Activated T-cell treated with anti-CD3 and anti-CD28 coated beads, Interleukin-2, amount 50 U/mL, for 72 hours (primary cell): Measurements from ENCODE around the gene SLC2A4. TPM values are rescaled to one million over a fixed set of nuclear protein-coding genes. Genes with fewer than 3 reads are reported as not detected.
"Not testable (repeated sequence)": the region's sequence is repeated elsewhere in the genome, so short reads cannot be mapped to it uniquely, and the experiment has no call there.

Source experiments
- ATAC-seq, 2 donors: fragments of 150-1000 bp; cut with Tn5 transposase; replicated peaks in 1 of 2; 2 replicates each; pipeline ENCODE4 v1.10.0; 2021; ENCODE audit warnings: moderate library complexity in 2 of 2, mild to moderate bottlenecking in 1 of 2
- DNase-seq, 2 donors: peaks; one replicate each; pipeline ENCODE4 v3.0.0; 2021 to 2022; ENCODE audit warnings: mixed read lengths in 1 of 2
- H3K27ac Mint-ChIP-seq: one replicate; pipeline ENCODE4 v1.8.0; 2022; ENCODE audit warnings: mild to moderate bottlenecking, moderate library complexity, mixed read lengths
- H3K27me3 Mint-ChIP-seq: one replicate; pipeline ENCODE4 v1.8.0; 2022; ENCODE audit warnings: low read depth, mixed read lengths
- H3K36me3 Mint-ChIP-seq, 2 donors: one replicate each; pipeline ENCODE4 v1.8.0; 2022; ENCODE audit warnings: mixed read lengths in 2 of 2, mild to moderate bottlenecking in 1 of 2; ENCODE audit not compliant: insufficient read depth in 2 of 2
- H3K4me1 Mint-ChIP-seq: one replicate; pipeline ENCODE4 v1.8.0; 2022; ENCODE audit warnings: low read depth, mixed read lengths
- H3K4me3 Mint-ChIP-seq, 2 donors: one replicate each; pipeline ENCODE4 v1.8.0; 2022; ENCODE audit warnings: mild to moderate bottlenecking in 2 of 2, mixed read lengths in 2 of 2, moderate library complexity in 2 of 2
- H3K9me3 Mint-ChIP-seq, 2 donors: one replicate each; pipeline ENCODE4 v1.8.0; 2022; ENCODE audit warnings: mixed read lengths in 2 of 2
- total RNA-seq, 2 donors: library from RNA; stranded (reverse); gene quantifications; one replicate each; pipeline ENCODE4 v1.2.3, GENCODE V29; 2022

Gene SLC2A4
- total RNA-seq, 2 donors from 2014 or later = 0.07 to 0.17 TPM

GRCh38 chr17:7330638-7331015 lies 49.1 kb downstream of the SLC2A4 start:
- H3K4me1 Mint-ChIP-seq = peaks cover 53% of the 10 kb centered on the region
- DNase-seq (no peak), ATAC-seq (no peak)
- H3K36me3 Mint-ChIP-seq = peaks cover 0 to 1% of the 10 kb centered on the region in 2 donors
- H3K27me3 Mint-ChIP-seq = no peaks in the 10 kb centered on the region
- peak overlapping the region; percentile 83 to 92 for H3K4me3 Mint-ChIP-seq
- no peak overlapping the region for H3K27ac Mint-ChIP-seq
- H3K9me3 Mint-ChIP-seq = no peaks in the 10 kb centered on the region

- H3K27me3 Mint-ChIP-seq = no peaks in the 10 kb centered on the region
- H3K4me3 Mint-ChIP-seq = peak overlapping the region; percentile 82 to 94
- H3K9me3 Mint-ChIP-seq = no peaks in the 10 kb centered on the region
- DNase-seq (no peak), ATAC-seq (no peak)
- H3K4me1 Mint-ChIP-seq = peaks cover 62% of the 10 kb centered on the region
- peaks cover 2 to 3% of the 10 kb centered on the region in 2 donors for H3K36me3 Mint-ChIP-seq
- peak overlapping the region; percentile 88 for H3K27ac Mint-ChIP-seq
These were observed 50.6 kb downstream of the SLC2A4 start for GRCh38 chr17:7332111-7332510.

DNA sequence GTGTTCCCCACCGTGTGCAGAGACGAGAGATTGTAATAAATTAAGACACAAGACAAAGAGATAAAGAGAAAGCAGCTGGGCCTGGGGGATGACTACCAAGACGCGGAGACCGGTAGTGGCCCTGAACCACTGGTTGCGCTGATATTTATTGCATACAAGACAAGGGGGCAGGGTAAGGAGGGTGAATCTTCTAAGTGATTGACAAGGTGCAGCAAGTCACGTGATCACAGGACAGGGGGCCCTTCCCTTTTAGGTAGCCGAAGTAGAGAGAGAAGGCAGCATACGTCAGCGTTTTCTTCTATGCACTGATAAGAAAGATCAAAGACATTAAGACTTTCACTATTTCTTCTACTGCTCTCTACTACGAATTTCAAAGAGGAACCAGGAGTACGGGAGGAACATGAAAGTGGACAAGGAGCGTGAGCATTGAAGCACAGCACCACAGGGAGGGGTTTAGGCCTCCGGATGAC lies 51.1 kb downstream of the SLC2A4 start:
- peak; percentile 49 to 62 for DNase-seq
- Mint-ChIP-seq H3K4me1 (peaks cover 64% of the 10 kb centered on the region), H3K27ac (peak overlapping the region; percentile 88), H3K4me3 (peak overlapping the region; percentile 82 to 94)
- ATAC-seq, H3K9me3 Mint-ChIP-seq, H3K27me3 Mint-ChIP-seq, H3K36me3 Mint-ChIP-seq: not testable (repeated sequence)

- no peaks in the 10 kb centered on the region for H3K27me3 Mint-ChIP-seq
- DNase-seq (no peak), ATAC-seq (no peak)
- peaks cover 62% of the 10 kb centered on the region for H3K4me1 Mint-ChIP-seq
- peak overlapping the region; percentile 88 to 97 for H3K4me3 Mint-ChIP-seq
- H3K27ac Mint-ChIP-seq = peak overlapping the region; percentile 43
- no peaks in the 10 kb centered on the region for H3K9me3 Mint-ChIP-seq
- peaks cover 10 to 11% of the 10 kb centered on the region in 2 donors for H3K36me3 Mint-ChIP-seq
These were observed 53.5 kb downstream of the SLC2A4 start for GRCh38 chr17:7334938-7335538.

DNA sequence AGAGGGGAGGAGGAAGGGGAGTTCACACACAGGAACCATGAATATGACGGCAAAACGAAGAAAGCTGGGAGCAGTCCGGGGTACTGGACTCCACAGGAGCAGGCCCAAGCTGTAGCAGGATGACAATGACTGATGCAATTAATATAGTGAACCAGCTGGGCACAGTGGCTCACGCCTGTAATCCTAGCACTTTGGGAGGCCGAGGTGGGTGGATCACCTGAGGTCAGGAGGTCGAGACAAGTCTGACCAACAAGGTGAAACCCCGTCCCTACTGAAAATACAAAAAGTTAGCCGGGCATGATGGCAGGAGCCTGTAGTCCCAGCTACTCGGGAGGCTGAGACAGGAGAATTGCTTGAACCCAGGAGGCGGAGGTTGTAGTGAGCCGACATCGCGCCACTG lies 54.2 kb downstream of the SLC2A4 start:
- Mint-ChIP-seq H3K4me1 (peaks cover 63% of the 10 kb centered on the region), H3K36me3 (peaks cover 11 to 14% of the 10 kb centered on the region in 2 donors), H3K4me3 (peak overlapping the region; percentile 88 to 97), H3K27ac (peak overlapping the region; percentile 94)
- DNase-seq, ATAC-seq, H3K9me3 Mint-ChIP-seq, H3K27me3 Mint-ChIP-seq: not testable (repeated sequence)

DNA sequence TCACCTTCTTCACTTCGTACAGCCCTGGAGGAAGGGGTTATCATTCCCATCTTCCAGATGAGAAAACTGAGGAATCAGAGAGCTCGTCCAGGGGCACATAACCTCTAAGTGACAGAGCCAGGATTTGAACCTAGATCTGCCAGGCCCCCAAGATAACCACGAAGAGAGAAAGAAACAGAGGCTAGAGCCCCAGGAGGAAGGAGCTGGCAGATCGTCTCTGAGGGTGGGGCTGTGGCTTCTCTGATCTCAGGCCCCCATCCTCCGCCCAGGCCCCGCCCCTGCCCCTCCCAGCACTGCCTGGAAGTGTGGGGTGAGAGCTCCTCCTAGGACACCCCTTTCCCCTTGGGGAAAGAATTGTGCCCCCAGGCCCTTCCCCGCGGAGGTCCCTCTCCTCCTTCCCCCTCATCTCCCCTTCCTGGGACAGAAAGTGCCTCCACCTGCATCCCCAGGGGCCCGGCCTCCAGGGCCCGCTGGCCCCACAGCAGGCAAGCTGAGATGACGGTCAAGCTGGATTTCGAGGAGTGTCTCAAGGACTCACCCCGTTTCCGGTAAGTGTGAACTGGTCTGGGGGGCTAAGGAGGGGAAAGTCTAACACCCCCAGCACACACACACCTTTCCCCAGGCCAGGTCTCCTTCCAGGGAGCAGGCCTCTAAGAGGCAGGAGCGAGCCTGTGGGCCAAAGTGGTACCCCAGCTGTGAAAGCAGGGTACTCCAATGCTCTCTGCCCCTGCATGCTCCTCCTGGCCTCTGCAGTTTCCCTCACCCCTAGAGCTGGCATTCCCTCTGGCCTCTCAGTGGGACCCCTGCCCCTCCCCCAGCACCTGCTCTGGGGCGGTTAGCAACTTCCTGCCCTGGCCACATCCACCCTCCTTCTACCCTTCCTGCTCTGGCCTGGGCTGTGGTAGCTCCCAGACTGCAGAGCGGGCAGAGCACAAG lies 55.0 kb downstream of the SLC2A4 start, which contains the start of gene ACAP1:
ACAP1 (plus strand) TSS at position 290 of the 936 bp plus-strand sequence; CDS start at position 496, 206 bp downstream.
- Mint-ChIP-seq H3K4me3 (peak within 1 kb of the TSS; percentile 88 to 97), H3K9me3 (no peaks in the 10 kb centered on the region), H3K27me3 (no peaks in the 10 kb centered on the region), H3K36me3 (peaks cover 13 to 17% of the 10 kb centered on the region in 2 donors), H3K27ac (peak within 1 kb of the TSS; percentile 94), H3K4me1 (peaks cover 61% of the 10 kb centered on the region)
- peak; percentile 84 to 86 for DNase-seq
- peak; percentile 94 to 97 for ATAC-seq

GRCh38 chr17:7337600-7337999 lies 56.1 kb downstream of the SLC2A4 start:
- not testable (repeated sequence) for H3K9me3 Mint-ChIP-seq, H3K27me3 Mint-ChIP-seq, DNase-seq, ATAC-seq
- Mint-ChIP-seq H3K4me3 (peak overlapping the region; percentile 88 to 97), H3K4me1 (peaks cover 56% of the 10 kb centered on the region), H3K36me3 (peaks cover 14 to 18% of the 10 kb centered on the region in 2 donors), H3K27ac (peak overlapping the region; percentile 88)

Other genes with a start within 250 kb of the SLC2A4 start
- gene SLC16A13, start 245.7 kb upstream of the SLC2A4 start, total RNA-seq = 1 to 10 TPM; 5.3 to 5.5 TPM
- gene SLC16A11, start 237.6 kb upstream of the SLC2A4 start, total RNA-seq = 1 to 10 TPM; 2.0 to 2.9 TPM
- gene CLEC10A, start 201.5 kb upstream of the SLC2A4 start, total RNA-seq = not detected
- gene ASGR2, start 166.9 kb upstream of the SLC2A4 start, total RNA-seq = not detected
- gene ASGR1, start 102.3 kb upstream of the SLC2A4 start, total RNA-seq = 1 to 10 TPM; 1.5 to 2.1 TPM
- gene DLG4, start 61.9 kb upstream of the SLC2A4 start, total RNA-seq = 10 to 100 TPM; 16.2 to 16.7 TPM
- 100 to 1,000 TPM; 335 to 386 TPM for gene ACADVL, start 61.8 kb upstream of the SLC2A4 start, total RNA-seq
- gene DVL2, start 47.2 kb upstream of the SLC2A4 start, total RNA-seq = 10 to 100 TPM; 49.5 to 54.8 TPM
- gene PHF23, start 42.3 kb upstream of the SLC2A4 start, total RNA-seq = 10 to 100 TPM; 28.9 to 32.2 TPM
- 100 to 1,000 TPM; 244 to 246 TPM for gene GABARAP, start 39.3 kb upstream of the SLC2A4 start, total RNA-seq
- 100 to 1,000 TPM; 184 to 186 TPM for gene CTDNEP1, start 30.0 kb upstream of the SLC2A4 start, total RNA-seq
- 10 to 100 TPM; 62.1 to 89.5 TPM for gene ELP5, start 29.5 kb upstream of the SLC2A4 start, total RNA-seq
- gene CLDN7, start 19.2 kb upstream of the SLC2A4 start, total RNA-seq = 1 to 10 TPM; 1.9 to 3.1 TPM
- 1 to 10 TPM; 3.6 to 9.5 TPM for gene YBX2, start 12.9 kb downstream of the SLC2A4 start, total RNA-seq
- 100 to 1,000 TPM; 547 to 594 TPM for gene EIF5A, start 25.9 kb downstream of the SLC2A4 start, total RNA-seq
- gene GPS2, start 33.6 kb downstream of the SLC2A4 start, total RNA-seq = 10 to 100 TPM; 50.5 to 50.7 TPM
- 10 to 100 TPM; 35.7 to 37.6 TPM for gene NEURL4, start 47.6 kb downstream of the SLC2A4 start, total RNA-seq
- 100 to 1,000 TPM; 690 to 708 TPM for gene ACAP1, start 54.8 kb downstream of the SLC2A4 start, total RNA-seq
- 1 to 10 TPM; 4.9 to 5.5 TPM for gene KCTD11, start 70.4 kb downstream of the SLC2A4 start, total RNA-seq
- gene TMEM95, start 73.4 kb downstream of the SLC2A4 start, total RNA-seq = under 1 TPM in 1 of 2 donors, not detected in 1; 0.34 TPM
- gene TNK1, start 99.4 kb downstream of the SLC2A4 start, total RNA-seq = 1 to 10 TPM; 5.5 to 6.5 TPM
- gene PLSCR3, start 112.8 kb downstream of the SLC2A4 start, total RNA-seq = 10 to 100 TPM; 60.5 to 62.6 TPM
- 10 to 100 TPM; 64.8 to 88.2 TPM for gene TMEM256, start 122.4 kb downstream of the SLC2A4 start, total RNA-seq
- gene NLGN2, start 126.1 kb downstream of the SLC2A4 start, total RNA-seq = 10 to 100 TPM; 17.4 to 19.8 TPM
- gene SPEM1, start 138.6 kb downstream of the SLC2A4 start, total RNA-seq = under 1 TPM; 0.58 to 0.67 TPM
- not detected for gene SPEM2, start 143.9 kb downstream of the SLC2A4 start, total RNA-seq
- gene SPEM3, start 147.1 kb downstream of the SLC2A4 start, total RNA-seq = not detected
- gene TMEM102, start 153.7 kb downstream of the SLC2A4 start, total RNA-seq = 10 to 100 TPM; 11.3 to 11.7 TPM
- gene FGF11, start 157.8 kb downstream of the SLC2A4 start, total RNA-seq = 1 to 10 TPM; 4.9 to 5.3 TPM
- 10 to 100 TPM; 25.5 to 26.8 TPM for gene CHRNB1, start 163.3 kb downstream of the SLC2A4 start, total RNA-seq
- 10 to 100 TPM; 28.5 to 29.0 TPM for gene ZBTB4, start 197.9 kb downstream of the SLC2A4 start, total RNA-seq
- under 1 TPM in 1 of 2 donors, not detected in 1; 0.25 TPM for gene SLC35G6, start 199.7 kb downstream of the SLC2A4 start, total RNA-seq
- gene POLR2A, start 202.6 kb downstream of the SLC2A4 start, total RNA-seq = 100 to 1,000 TPM; 211 to 249 TPM